T-helper 2 cell treated with Interferon-gamma antibody and Interleukin-4, amounts not matched to agents 5 μg/mL and 100 μg/mL, for 36 hours (primary cell): Measurements from ENCODE around the gene CASZ1.

Experiments
- DNase-seq: peaks from one replicate; pipeline ENCODE4 v3.0.0; 2021; ENCODE audit warnings: low spot score
- H3K27ac Mint-ChIP-seq: one replicate; pipeline ENCODE4 v1.8.0; 2021; ENCODE audit warnings: mild to moderate bottlenecking, mixed read lengths
- H3K27me3 Mint-ChIP-seq: one replicate; pipeline ENCODE4 v1.8.0; 2021; ENCODE audit warnings: low read depth, mixed read lengths
- H3K36me3 Mint-ChIP-seq: one replicate; pipeline ENCODE4 v1.8.0; 2021; ENCODE audit warnings: low read depth, mixed read lengths
- H3K4me1 Mint-ChIP-seq: one replicate; pipeline ENCODE4 v1.8.0; 2021; ENCODE audit warnings: low read depth, mixed read lengths
- H3K4me3 Mint-ChIP-seq: one replicate; pipeline ENCODE4 v1.8.0; 2022; ENCODE audit warnings: mild to moderate bottlenecking, moderate library complexity, mixed read lengths
- H3K9me3 Mint-ChIP-seq: one replicate; pipeline ENCODE4 v1.8.0; 2021; ENCODE audit warnings: mixed read lengths

Gene CASZ1

GRCh38 chr1:10703702-10704101 is 92.7 kb downstream of the CASZ1 start:
- Mint-ChIP-seq H3K27me3 (peaks cover 3% of the 10 kb centered on the region), H3K36me3 (no peaks in the 10 kb centered on the region), H3K9me3 (no peaks in the 10 kb centered on the region), H3K4me3 (no peak overlapping the region), H3K27ac (no peak overlapping the region), H3K4me1 (no peaks in the 10 kb centered on the region)
- DNase-seq = no peak

- Mint-ChIP-seq H3K27ac (no peak overlapping the region), H3K4me3 (no peak overlapping the region), H3K9me3 (no peaks in the 10 kb centered on the region), H3K4me1 (no peaks in the 10 kb centered on the region), H3K36me3 (no peaks in the 10 kb centered on the region), H3K27me3 (peaks cover 7% of the 10 kb centered on the region)
- DNase-seq = no peak
These were observed 95.3 kb downstream of the CASZ1 start for GRCh38 chr1:10701145-10701544.

- H3K4me1 Mint-ChIP-seq = no peaks in the 10 kb centered on the region
- H3K36me3 Mint-ChIP-seq = no peaks in the 10 kb centered on the region
- DNase-seq = no peak
- no peaks in the 10 kb centered on the region for H3K9me3 Mint-ChIP-seq
- no peak overlapping the region for H3K27ac Mint-ChIP-seq
- peaks cover 10% of the 10 kb centered on the region for H3K27me3 Mint-ChIP-seq
- H3K4me3 Mint-ChIP-seq = no peak overlapping the region
These were observed 97.0 kb downstream of the CASZ1 start for GRCh38 chr1:10699470-10699835.

- DNase-seq = no peak
- Mint-ChIP-seq H3K27me3 (peaks cover 10% of the 10 kb centered on the region), H3K27ac (no peak overlapping the region), H3K9me3 (no peaks in the 10 kb centered on the region), H3K4me3 (no peak overlapping the region), H3K36me3 (no peaks in the 10 kb centered on the region), H3K4me1 (no peaks in the 10 kb centered on the region)
These were observed 97.5 kb downstream of the CASZ1 start for GRCh38 chr1:10698726-10699469.

GRCh38 chr1:10697621-10698160 is 98.8 kb downstream of the CASZ1 start:
- Mint-ChIP-seq H3K27ac (no peak overlapping the region), H3K27me3 (peaks cover 10% of the 10 kb centered on the region), H3K36me3 (no peaks in the 10 kb centered on the region), H3K9me3 (no peaks in the 10 kb centered on the region), H3K4me1 (peaks cover 7% of the 10 kb centered on the region), H3K4me3 (no peak overlapping the region)
- no peak for DNase-seq

GRCh38 chr1:10696977-10697376 is 99.5 kb downstream of the CASZ1 start:
- DNase-seq = peak; percentile 49
- Mint-ChIP-seq H3K27ac (no peak overlapping the region), H3K36me3 (no peaks in the 10 kb centered on the region)

GRCh38 chr1:10694633-10695627 is 101.5 kb downstream of the CASZ1 start:
- peak; percentile 83 for DNase-seq
- H3K4me3 Mint-ChIP-seq = peak overlapping the region; percentile 78
- no peaks in the 10 kb centered on the region for H3K9me3 Mint-ChIP-seq
- peaks cover 12% of the 10 kb centered on the region for H3K4me1 Mint-ChIP-seq
- no peaks in the 10 kb centered on the region for H3K36me3 Mint-ChIP-seq
- peaks cover 10% of the 10 kb centered on the region for H3K27me3 Mint-ChIP-seq
- H3K27ac Mint-ChIP-seq = peak overlapping the region; percentile 82

More at GRCh38 chr1:10696977-10697376, 99.5 kb downstream of the CASZ1 start:
- Mint-ChIP-seq H3K27me3 (peaks cover 10% of the 10 kb centered on the region), H3K9me3 (no peaks in the 10 kb centered on the region), H3K4me1 (peaks cover 12% of the 10 kb centered on the region), H3K4me3 (no peak overlapping the region)

- Mint-ChIP-seq H3K27me3 (peaks cover 6% of the 10 kb centered on the region), H3K4me1 (peaks cover 12% of the 10 kb centered on the region), H3K9me3 (no peaks in the 10 kb centered on the region), H3K27ac (peak overlapping the region; percentile 67), H3K4me3 (peak overlapping the region; percentile 80), H3K36me3 (no peaks in the 10 kb centered on the region)
- no peak for DNase-seq
These were observed 102.2 kb downstream of the CASZ1 start for GRCh38 chr1:10694274-10694632.

GRCh38 chr1:10693497-10694273 is 102.8 kb downstream of the CASZ1 start:
- Mint-ChIP-seq H3K27me3 (peaks cover 6% of the 10 kb centered on the region), H3K27ac (peak overlapping the region; percentile 82), H3K36me3 (no peaks in the 10 kb centered on the region), H3K9me3 (no peaks in the 10 kb centered on the region), H3K4me1 (peaks cover 12% of the 10 kb centered on the region), H3K4me3 (peak overlapping the region; percentile 84)
- peak; percentile 24 for DNase-seq

- no peaks in the 10 kb centered on the region for H3K9me3 Mint-ChIP-seq
- no peak for DNase-seq
- peak overlapping the region; percentile 35 for H3K27ac Mint-ChIP-seq
- H3K4me1 Mint-ChIP-seq = peaks cover 12% of the 10 kb centered on the region
- H3K36me3 Mint-ChIP-seq = no peaks in the 10 kb centered on the region
- peak overlapping the region; percentile 84 for H3K4me3 Mint-ChIP-seq
- H3K27me3 Mint-ChIP-seq = peaks cover 6% of the 10 kb centered on the region
These were observed 103.3 kb downstream of the CASZ1 start for GRCh38 chr1:10693152-10693496.

- peak; percentile 56 for DNase-seq
These were observed 103.9 kb downstream of the CASZ1 start for GRCh38 chr1:10692401-10693021.

GRCh38 chr1:10691740-10692125 is 104.7 kb downstream of the CASZ1 start:
- Mint-ChIP-seq H3K27me3 (peaks cover 3% of the 10 kb centered on the region), H3K4me1 (peaks cover 12% of the 10 kb centered on the region), H3K9me3 (no peaks in the 10 kb centered on the region), H3K36me3 (no peaks in the 10 kb centered on the region), H3K4me3 (no peak overlapping the region), H3K27ac (no peak overlapping the region)
- peak; percentile 24 for DNase-seq

More at GRCh38 chr1:10692401-10693021, 103.9 kb downstream of the CASZ1 start:
- no peaks in the 10 kb centered on the region for H3K36me3 Mint-ChIP-seq
- H3K27ac Mint-ChIP-seq = peak overlapping the region; percentile 26
- H3K27me3 Mint-ChIP-seq = peaks cover 4% of the 10 kb centered on the region
- H3K9me3 Mint-ChIP-seq = no peaks in the 10 kb centered on the region
- peaks cover 12% of the 10 kb centered on the region for H3K4me1 Mint-ChIP-seq
- peak overlapping the region; percentile 84 for H3K4me3 Mint-ChIP-seq

- Mint-ChIP-seq H3K4me1 (peaks cover 12% of the 10 kb centered on the region), H3K27me3 (peaks cover 3% of the 10 kb centered on the region), H3K36me3 (no peaks in the 10 kb centered on the region), H3K4me3 (no peak overlapping the region), H3K9me3 (no peaks in the 10 kb centered on the region), H3K27ac (no peak overlapping the region)
- DNase-seq = no peak
These were observed 105.2 kb downstream of the CASZ1 start for GRCh38 chr1:10691075-10691739.
